Ishikawa (cell line): ENCODE measurements around the gene CWF19L2.

Experiments
- EP300 ChIP-seq: IDR thresholded peaks from 2 replicates; pipeline ENCODE4 v1.6.1; 2012; ENCODE audit warnings: borderline replicate concordance
- RAD21 ChIP-seq: IDR thresholded peaks from 2 replicates; pipeline ENCODE4 v1.6.1; 2012; ENCODE audit warnings: low read depth
- YY1 ChIP-seq: IDR thresholded peaks from 2 replicates; pipeline ENCODE4 v1.6.1; 2012; ENCODE audit warnings: low read depth

GRCh38 chr11:107384144-107384852 is 73.3 kb downstream of the CWF19L2 start:
- TF ChIP-seq YY1 = no peak
- no peak for TF ChIP-seq EP300
- TF ChIP-seq RAD21 = no peak
